ENCODE measurements around the gene SPECC1.

The SPECC1 gene

GRCh38 chr17:20040216-20040615 is 31.1 kb downstream of the SPECC1 start:
- no peak for DNase-seq (ENCODE audit: low spot score)
- TF ChIP-seq, protein P1, sequence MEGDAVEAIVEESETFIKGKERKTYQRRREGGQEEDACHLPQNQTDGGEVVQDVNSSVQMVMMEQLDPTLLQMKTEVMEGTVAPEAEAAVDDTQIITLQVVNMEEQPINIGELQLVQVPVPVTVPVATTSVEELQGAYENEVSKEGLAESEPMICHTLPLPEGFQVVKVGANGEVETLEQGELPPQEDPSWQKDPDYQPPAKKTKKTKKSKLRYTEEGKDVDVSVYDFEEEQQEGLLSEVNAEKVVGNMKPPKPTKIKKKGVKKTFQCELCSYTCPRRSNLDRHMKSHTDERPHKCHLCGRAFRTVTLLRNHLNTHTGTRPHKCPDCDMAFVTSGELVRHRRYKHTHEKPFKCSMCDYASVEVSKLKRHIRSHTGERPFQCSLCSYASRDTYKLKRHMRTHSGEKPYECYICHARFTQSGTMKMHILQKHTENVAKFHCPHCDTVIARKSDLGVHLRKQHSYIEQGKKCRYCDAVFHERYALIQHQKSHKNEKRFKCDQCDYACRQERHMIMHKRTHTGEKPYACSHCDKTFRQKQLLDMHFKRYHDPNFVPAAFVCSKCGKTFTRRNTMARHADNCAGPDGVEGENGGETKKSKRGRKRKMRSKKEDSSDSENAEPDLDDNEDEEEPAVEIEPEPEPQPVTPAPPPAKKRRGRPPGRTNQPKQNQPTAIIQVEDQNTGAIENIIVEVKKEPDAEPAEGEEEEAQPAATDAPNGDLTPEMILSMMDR (IDR thresholded peaks at IDR 0.05), result no peak
- Histone ChIP-seq H3K27ac (no peak overlapping the region), H3K4me3 (no peak overlapping the region)

- DNase-seq (ENCODE audit: low spot score), result no peak
These were observed 33.9 kb downstream of the SPECC1 start for GRCh38 chr17:20043021-20043420.

DNA sequence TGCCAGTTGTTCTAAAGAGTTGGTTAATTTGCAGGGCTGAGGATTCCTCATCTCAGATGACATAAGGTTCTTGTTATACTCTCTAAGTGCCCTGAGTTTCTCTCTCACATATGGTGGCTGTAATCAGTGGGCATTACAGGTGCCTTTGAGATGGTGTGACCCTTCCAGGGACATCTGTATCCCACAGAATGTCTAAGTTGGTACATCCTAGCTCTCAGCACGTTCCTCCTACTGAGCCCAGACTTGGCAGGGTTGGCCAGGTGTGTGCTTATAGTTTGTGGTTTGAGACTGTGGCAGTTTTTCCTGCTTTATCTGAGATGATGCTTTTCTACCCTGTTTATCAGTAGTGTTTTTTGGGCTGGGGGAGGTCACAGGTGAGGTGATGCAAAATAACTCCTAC is 36.3 kb downstream of the SPECC1 start:
- H3K27ac ChIP-seq, result no peak overlapping the region
- no peak overlapping the region for H3K4me3 ChIP-seq
- DNase-seq (ENCODE audit: low spot score), result no peak
- TF ChIP-seq, protein P1 (IDR thresholded peaks at IDR 0.05), result no peak

More at GRCh38 chr17:20043021-20043420, 33.9 kb downstream of the SPECC1 start:
- H3K27ac ChIP-seq, result no peak overlapping the region
- no peak overlapping the region for H3K4me3 ChIP-seq
- TF ChIP-seq, protein P1 (IDR thresholded peaks at IDR 0.05), result no peak

DNA sequence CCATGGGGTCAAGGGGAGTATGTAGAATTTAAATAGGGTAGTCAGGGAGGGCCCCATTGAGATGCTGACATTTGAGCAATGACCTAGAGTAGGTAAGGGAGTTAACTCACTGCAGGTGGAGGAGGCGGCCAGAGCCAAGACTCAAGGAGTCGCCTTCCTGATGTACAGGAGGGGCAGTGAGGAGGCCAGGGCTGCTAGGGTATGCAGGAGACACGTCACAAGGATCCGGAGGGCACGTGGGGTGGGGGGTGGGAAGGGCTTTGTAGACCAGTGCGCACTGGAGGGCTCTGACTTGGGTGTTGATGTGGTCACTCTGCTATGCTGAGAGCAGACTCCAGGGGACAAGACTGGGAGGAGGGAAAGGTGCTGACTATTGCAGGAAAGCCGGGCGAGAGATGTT is 37.5 kb downstream of the SPECC1 start:
- no peak for DNase-seq (ENCODE audit: low spot score)
- TF ChIP-seq, protein P1 (IDR thresholded peaks at IDR 0.05), result no peak
- Histone ChIP-seq H3K27ac (no peak overlapping the region), H3K4me3 (no peak overlapping the region)

DNA sequence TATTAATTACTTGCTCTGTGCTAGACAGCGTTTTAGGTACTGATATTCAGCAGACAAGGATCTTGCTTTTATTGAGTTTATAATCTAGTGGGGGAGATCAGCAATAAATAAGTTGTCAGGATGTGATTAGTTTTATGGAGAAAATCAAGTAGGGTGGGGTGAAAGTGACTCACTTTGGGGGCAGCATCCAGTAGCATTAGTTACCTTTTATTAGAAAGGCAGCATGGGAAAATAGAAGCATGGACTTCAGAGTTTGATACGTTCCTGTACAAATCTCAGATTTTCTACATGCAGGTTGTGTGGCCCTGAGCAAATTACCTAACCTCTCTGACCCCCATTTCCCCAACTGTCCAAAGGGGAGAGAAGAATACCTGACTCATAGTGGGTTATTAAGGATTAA is 42.5 kb downstream of the SPECC1 start:
- TF ChIP-seq, protein P1 (IDR thresholded peaks at IDR 0.05), result no peak

GRCh38 chr17:20053361-20053964 is 44.3 kb downstream of the SPECC1 start:
- no peak overlapping the region for H3K27ac ChIP-seq
- TF ChIP-seq, protein P1 (IDR thresholded peaks at IDR 0.05), result no peak
- no peak for DNase-seq (ENCODE audit: low spot score)
- no peak overlapping the region for H3K4me3 ChIP-seq

More for the DNA sequence above, 42.5 kb downstream of the SPECC1 start:
- H3K27ac ChIP-seq, result no peak overlapping the region
- no peak overlapping the region for H3K4me3 ChIP-seq
- DNase-seq (ENCODE audit: low spot score), result no peak

- Histone ChIP-seq H3K27ac (no peak overlapping the region), H3K4me3 (no peak overlapping the region)
- DNase-seq (ENCODE audit: low spot score), result no peak
- TF ChIP-seq, protein P1 (IDR thresholded peaks at IDR 0.05), result no peak
These were observed 50.6 kb downstream of the SPECC1 start for GRCh38 chr17:20059728-20060188.
